HG03139 (cell line): ENCODE measurements around the gene TRIM69.

Experiments used
- ATAC-seq: cut with Tn5 transposase; IDR thresholded peaks from one replicate; pipeline ENCODE4 v1.9.1; 2021; ENCODE audit not compliant: unreplicated experiment

TRIM69 gene

GRCh38 chr15:44801797-44802196, 65.5 kb downstream of the TRIM69 start:
- no peak for ATAC-seq

DNA sequence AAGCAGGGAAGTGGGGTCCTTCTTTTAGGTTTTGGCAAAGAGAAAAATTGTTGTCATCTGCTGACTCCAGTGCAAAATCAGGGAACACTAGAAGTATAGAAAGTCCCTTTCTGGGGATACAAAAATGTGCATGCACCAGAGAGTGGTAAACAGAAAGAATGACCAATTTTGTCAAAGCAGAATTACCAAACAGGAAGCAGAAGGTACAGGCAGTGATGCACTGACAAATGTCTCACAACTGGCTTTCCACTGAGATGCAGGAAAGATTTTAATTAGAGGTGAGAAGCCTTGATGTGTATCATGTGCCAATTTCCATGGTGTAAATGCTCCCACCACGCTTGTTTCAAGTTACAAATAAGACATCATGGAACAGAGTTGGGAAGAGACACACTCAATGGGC, 66.0 kb downstream of the TRIM69 start:
- no peak for ATAC-seq

- no peak for ATAC-seq
Observed at GRCh38 chr15:44804298-44805046, 68.1 kb downstream of the TRIM69 start.

- ATAC-seq: no peak
Observed at GRCh38 chr15:44808557-44808956, 72.2 kb downstream of the TRIM69 start.

DNA sequence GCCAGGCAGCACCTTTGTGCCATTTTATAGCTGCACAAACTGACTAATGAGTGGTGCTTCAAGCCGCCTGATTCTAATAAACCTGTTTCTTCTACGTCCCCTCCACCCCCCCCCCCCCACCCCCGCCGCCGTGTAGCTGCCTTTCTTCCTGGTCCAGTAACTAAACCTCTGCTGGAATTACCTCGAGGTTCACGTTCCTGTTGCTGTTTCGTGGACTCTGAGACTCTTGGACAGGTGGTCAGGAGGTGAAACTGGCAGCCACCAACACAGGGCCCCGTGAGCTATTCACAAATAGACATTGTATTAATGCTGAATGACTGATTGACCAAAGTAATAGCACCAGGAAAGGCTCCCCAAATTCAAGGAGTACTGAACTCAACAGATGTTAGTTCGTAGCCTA, 73.9 kb downstream of the TRIM69 start:
- ATAC-seq: no peak

DNA sequence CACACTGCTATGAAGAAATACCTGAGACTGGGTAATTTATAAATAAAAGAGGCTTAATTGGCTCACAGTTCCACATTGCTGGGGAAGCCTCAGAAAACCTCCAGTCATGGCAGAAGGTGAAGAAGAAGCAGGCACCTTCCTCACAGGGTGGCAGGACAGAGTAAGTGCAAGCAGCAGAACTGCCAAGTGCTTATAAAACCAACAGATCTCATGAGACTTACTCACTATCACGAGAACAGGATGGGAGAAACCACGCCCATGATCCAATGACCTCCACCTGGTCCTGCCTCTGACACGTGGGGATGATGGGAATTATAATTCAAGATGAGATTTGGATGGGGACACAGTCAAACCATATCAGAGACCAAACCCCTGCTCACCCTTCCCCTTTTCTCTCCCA, 75.0 kb downstream of the TRIM69 start:
- ATAC-seq: no peak

- no peak for ATAC-seq
Observed at GRCh38 chr15:44812029-44812517, 75.7 kb downstream of the TRIM69 start.

DNA sequence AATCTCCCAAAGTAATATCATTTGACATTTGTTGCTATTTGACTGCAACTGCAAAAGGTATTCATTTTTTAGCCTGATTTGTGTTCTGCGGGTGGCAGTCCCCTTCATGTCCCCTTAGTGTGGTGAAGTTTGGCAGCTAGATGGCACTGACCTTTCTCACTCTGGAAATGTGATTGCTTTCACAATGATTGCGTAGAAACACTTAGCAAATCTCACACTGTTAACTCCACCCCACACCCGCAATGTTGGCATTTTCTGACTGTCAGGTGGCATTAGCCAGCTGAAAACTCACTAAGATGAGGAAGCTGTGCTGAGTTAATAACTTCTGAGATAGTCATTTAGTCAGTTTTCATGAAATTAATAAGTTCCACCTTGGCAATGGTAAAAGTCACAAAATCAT, 76.9 kb downstream of the TRIM69 start:
- ATAC-seq: no peak
